GM12878 (cell line): ENCODE data around the gene ADCY7. TPM values are rescaled to one million over a fixed set of nuclear protein-coding genes. Genes with fewer than 3 reads are reported as not detected.
A peak's percentile ranks its signal among the peaks of the same experiment; 100 is the strongest.

ENCODE experiments used
- ATAC-seq: fragments of 200-7000 bp; cut with Tn5 transposase; 3 replicates; pipeline ENCODE4 v1.9.1; 2020; ENCODE audit warnings: mild to moderate bottlenecking, moderate library complexity
- BruUV-seq: library from RNA; stranded (reverse); fragments of 400-500 nt; replicated peaks from 2 replicates; lab custom pipeline; 2021; lab: Mats Ljungman, UMichigan
- CTCF ChIA-PET: fragments of 300-600 bp; sonication (Branson Sonifier 250); formaldehyde crosslinking; extraction: SDS; loops from one replicate; lab custom pipeline; 2021; ENCODE audit warnings: inconsistent platforms; lab: Yijun Ruan, JAX
- POLR2A ChIA-PET: fragments of 350-600 bp; formaldehyde crosslinking; extraction: SDS; loops from one replicate; lab custom pipeline; 2021; ENCODE audit warnings: inconsistent platforms; lab: Charles Lee
- RAD21 ChIA-PET: fragments of 300-600 bp; sonication (Branson Sonifier 250); formaldehyde crosslinking; loops from one replicate; lab custom pipeline; 2023; ENCODE audit warnings: antibody characterized with exemption; ENCODE audit not compliant: unreplicated experiment; lab: Charles Lee
- SMC1A ChIA-PET: fragments of 300-600 bp; sonication (Branson Sonifier 250); formaldehyde crosslinking; loops from one replicate; lab custom pipeline; 2023; ENCODE audit not compliant: unreplicated experiment, uncharacterized antibody; lab: Charles Lee
- DNase-seq: peaks from one replicate; pipeline ENCODE4 v3.0.0-alpha.2; 2011; ENCODE audit warnings: low read depth, low spot score
- FAIRE-seq: peaks from 3 replicates; lab custom pipeline; 2011; peaks lifted over from hg19 to GRCh38; lab: Jason Lieb, UNC
- H2AFZ ChIP-seq: 2 replicates; pipeline ENCODE4 v1.6.0; 2011; ENCODE audit warnings: low read depth, low read length, control low read depth; ENCODE audit not compliant: control insufficient read depth
- H3K27ac ChIP-seq: 2 replicates; pipeline ENCODE4 v1.5.1; 2011; ENCODE audit warnings: control low read depth; ENCODE audit not compliant: control insufficient read depth, insufficient read depth
- H3K27me3 ChIP-seq, 2 experiments: replicated peaks in 1 of 2; 2 replicates each; pipeline versions ENCODE4 v1.6.0 to v1.6.1; 2011; ENCODE audit warnings: low read length in 1 of 2; ENCODE audit not compliant: control insufficient read depth in 2 of 2, insufficient read depth in 2 of 2
- H3K36me3 ChIP-seq, 2 experiments: 2 replicates each; pipeline ENCODE4 v1.5.1; 2011; ENCODE audit warnings: low read length in 1 of 2; ENCODE audit not compliant: control insufficient read depth in 2 of 2, insufficient read depth in 2 of 2
- H3K4me1 ChIP-seq: 2 replicates; pipeline ENCODE4 v1.6.1; 2011; ENCODE audit warnings: mild to moderate bottlenecking, low read length, moderate library complexity, mixed read lengths; ENCODE audit not compliant: control insufficient read depth, insufficient read depth
- H3K4me2 ChIP-seq: 2 replicates; pipeline ENCODE4 v1.6.0; 2011; ENCODE audit warnings: control low read depth; ENCODE audit not compliant: control insufficient read depth, insufficient read depth
- H3K4me3 ChIP-seq: fragments of 200-600 bp; sonication (generic); 2 replicates; pipeline ENCODE4 v1.5.1; 2016
- H3K79me2 ChIP-seq: 2 replicates; pipeline ENCODE4 v1.6.0; 2011; ENCODE audit warnings: low read length; ENCODE audit not compliant: control insufficient read depth, insufficient read depth
- H3K9ac ChIP-seq: 2 replicates; pipeline ENCODE4 v1.8.0; 2011; ENCODE audit warnings: low read length, control low read depth, mixed read lengths; ENCODE audit not compliant: control insufficient read depth, insufficient read depth
- H3K9me3 ChIP-seq: replicated peaks from 3 replicates; pipeline ENCODE4 v1.5.1; 2011; ENCODE audit warnings: mild to moderate bottlenecking, low read length; ENCODE audit not compliant: control insufficient read depth, insufficient read depth
- H4K20me1 ChIP-seq: 2 replicates; pipeline ENCODE4 v1.6.0; 2011; ENCODE audit not compliant: control insufficient read depth, insufficient read depth
- CHD1 ChIP-seq: IDR thresholded peaks from 2 replicates; pipeline ENCODE4 v1.6.1; 2012; ENCODE audit warnings: low read depth, low read length, improper control_type of control experiment
- CTCF ChIP-seq, 3 experiments: IDR thresholded peaks in 2 of 3; conservative IDR thresholded peaks in 1 of 3; 2 replicates each; pipeline ENCODE4 v1.5.1; 2011; ENCODE audit warnings: low read depth in 3 of 3, low read length in 3 of 3, mild to moderate bottlenecking in 3 of 3, control low read depth in 2 of 3, moderate library complexity in 2 of 3, inconsistent platforms in 1 of 3, mixed read lengths in 1 of 3; ENCODE audit not compliant: control insufficient read depth in 2 of 3, insufficient read depth in 1 of 3; ENCODE audit errors: extremely low read depth in 1 of 3
- EED ChIP-seq: sonication (generic); IDR thresholded peaks from 2 replicates; pipeline ENCODE4 v1.6.1; 2016; ENCODE audit warnings: antibody characterized with exemption, low read depth
- FOS ChIP-seq: IDR thresholded peaks from 3 replicates; pipeline ENCODE4 v1.6.1; 2011; ENCODE audit warnings: borderline replicate concordance; ENCODE audit not compliant: insufficient read length; ENCODE audit errors: extremely low read depth
- GABPA ChIP-seq: IDR thresholded peaks from 2 replicates; pipeline ENCODE4 v1.6.1; 2014; ENCODE audit warnings: antibody characterized with exemption, low read depth, mild to moderate bottlenecking, inconsistent platforms
- GATAD2B ChIP-seq: fragments of 450-650 bp; conservative IDR thresholded peaks from 2 replicates; pipeline ENCODE4 v1.6.1; 2017; ENCODE audit warnings: low read depth, mild to moderate bottlenecking, moderate library complexity
- KLF5 ChIP-seq: fragments of 450-650 bp; IDR thresholded peaks from 2 replicates; pipeline ENCODE4 v1.6.1; 2014; ENCODE audit warnings: mild to moderate bottlenecking; ENCODE audit not compliant: partially characterized antibody
- MEF2A ChIP-seq: IDR thresholded peaks from 2 replicates; pipeline ENCODE4 v1.6.1; 2011; ENCODE audit warnings: low read depth, mild to moderate bottlenecking, low read length, moderate library complexity; ENCODE audit not compliant: insufficient read depth
- NFXL1 ChIP-seq: fragments of 450-650 bp; IDR thresholded peaks from 2 replicates; pipeline ENCODE4 v1.6.1; 2017; ENCODE audit warnings: antibody characterized with exemption, mild to moderate bottlenecking, borderline replicate concordance
- NR2C2 ChIP-seq: IDR thresholded peaks from 2 replicates; pipeline ENCODE4 v1.6.1; 2011; ENCODE audit warnings: borderline replicate concordance, low read depth; ENCODE audit not compliant: control insufficient read depth, insufficient read length
- RCOR1 ChIP-seq: conservative IDR thresholded peaks from 2 replicates; pipeline ENCODE4 v1.6.1; 2012; ENCODE audit warnings: low read depth, low read length, improper control_type of control experiment
- RELA ChIP-seq: fragments of 450-650 bp; IDR thresholded peaks from 2 replicates; pipeline ENCODE4 v1.8.0; 2014; ENCODE audit warnings: borderline replicate concordance; ENCODE audit not compliant: partially characterized antibody
- SIX5 ChIP-seq: IDR thresholded peaks from 2 replicates; pipeline ENCODE4 v1.6.1; 2011; ENCODE audit warnings: mild to moderate bottlenecking, low read depth, low read length, moderate library complexity; ENCODE audit not compliant: severe bottlenecking
- SMAD5 ChIP-seq: IDR thresholded peaks from 2 replicates; pipeline ENCODE4 v1.6.1; 2016; ENCODE audit warnings: antibody characterized with exemption, low read depth
- YBX1 ChIP-seq: fragments of 450-650 bp; IDR thresholded peaks from 2 replicates; pipeline ENCODE4 v1.6.1; 2016; ENCODE audit warnings: antibody characterized with exemption
- ZNF384 ChIP-seq: IDR thresholded peaks from 2 replicates; pipeline ENCODE4 v1.6.1; 2012; ENCODE audit warnings: low read depth, mild to moderate bottlenecking, low read length, improper control_type of control experiment, borderline replicate concordance
- ZNF687 ChIP-seq: fragments of 450-650 bp; IDR thresholded peaks from 2 replicates; pipeline ENCODE4 v1.6.1; 2017; ENCODE audit warnings: mild to moderate bottlenecking, moderate library complexity
- ZSCAN29 ChIP-seq: fragments of 450-650 bp; IDR thresholded peaks from 2 replicates; pipeline ENCODE4 v1.6.1; 2017; ENCODE audit warnings: mild to moderate bottlenecking, moderate library complexity
- WGBS: methylation state at CpG from one replicate; pipeline ENCODE4 v1.1.6; 2016; ENCODE audit warnings: low lambda C conversion rate; ENCODE audit not compliant: insufficient replicate concordance, insufficient coverage; ENCODE audit errors: missing lambda C conversion rate; 5-methylcytosine and 5-hydroxymethylcytosine counted together
- in situ Hi-C: fragments of 300-500 bp; cut with MboI; formaldehyde crosslinking; loops from 9 replicates; pipeline ENCODE4 v1.14.3; 2018; ENCODE audit warnings: mixed read lengths
- intact Hi-C: fragments of 100-400 bp; cut with micrococcal nuclease; formaldehyde crosslinking; loops from one replicate; pipeline ENCODE4 v1.14.2; 2022; ENCODE audit not compliant: unreplicated experiment
- polyA plus RNA-seq, 11 experiments: library from polyadenylated mRNA; depleted of rRNA in 4 of 11; unstranded in 6 of 11; stranded (reverse) in 5 of 11; fragments of >200 nt; fragmentation: Nextera tagmentation in 4 of 11; fragmentation: Illumina TruSeq in 1 of 11; extraction: Ambion mirVana in 4 of 11; extraction: Trizol in 1 of 11; gene quantifications; 1 replicate in 1 of 11; 2 replicates in 10 of 11; pipeline versions ENCODE4 v1.2.1 to v1.2.3, GENCODE V29; 2011 to 2016; ENCODE audit warnings: inconsistent platforms in 2 of 11, missing spikeins in 2 of 11, low read depth in 1 of 11
- total RNA-seq, 4 experiments: library from RNA; depleted of rRNA in 3 of 4; stranded (reverse); fragments of >200 nt in 3 of 4; fragmentation: Illumina TruSeq in 1 of 4; extraction: Trizol in 1 of 4; gene quantifications; 2 replicates each; pipeline versions ENCODE4 v1.2.1 to v1.2.3, GENCODE V29; 2013 to 2021

The ADCY7 gene
- total and polyA plus RNA-seq, 10 of the 15 experiments (the other 5 are each of a cell fraction or from before 2014, with no cell fraction given), result 1.2 to 87.9 (median 24.4) TPM

GRCh38 chr16:50360779-50361178 lies 94.4 kb downstream of the ADCY7 start:
- ChIA-PET CTCF (interaction anchor here (0.6 to 13.3 kb wide), 16 partner anchors 6 to 449 kb away, joined by 3 to 236 read pairs (median 3); partner anchors contain the start of genes BRD7 and CNEP1R1), POLR2A (no interaction called here), SMC1A (interaction anchor here (0.9 to 2.9 kb wide), 12 partner anchors 39 to 446 kb away, joined by 3 to 17 read pairs (median 3); partner anchors contain the start of gene CNEP1R1), RAD21 (interaction anchor here (0.9 to 1.6 kb wide), 6 partner anchors 39 to 446 kb away, joined by 3 to 6 read pairs (median 5); partner anchors contain the start of gene CNEP1R1)
- intact Hi-C loops (loop anchor here (10.0 kb wide), 1 partner anchor 336 kb away; the partner anchor contains the start of gene CNEP1R1), in situ Hi-C loops (no loop called here)
- Histone ChIP-seq H3K4me2 (no peak overlapping the region), H3K9ac (no peak overlapping the region), H3K4me1 (no peaks in the 10 kb centered on the region), H3K4me3 (0 out of 2 replicates have a peak overlapping the region, but pooled peaks have one; percentile 6), H3K27ac (no peak overlapping the region), H4K20me1 (no peaks in the 10 kb centered on the region), H3K27me3 (no peaks in the 10 kb centered on the region), H3K79me2 (peaks cover 16% of the 10 kb centered on the region), H3K9me3 (no peaks in the 10 kb centered on the region), H3K36me3 (peaks cover 3 to 26% of the 10 kb centered on the region in 2 experiments; a peak in 3 of 4 replicates), H2AFZ (no peak overlapping the region)
- DNase-seq (no peak), FAIRE-seq (no peak), ATAC-seq (peak; percentile 41)
- WGBS, result 93% methylated on average over 3 of the region's 3 CpGs
- no TSS peak for BruUV-seq
- TF ChIP-seq ZSCAN29, result no peak
- no peak for TF ChIP-seq NR2C2
- no peak for TF ChIP-seq GABPA
- no peak for TF ChIP-seq KLF5
- TF ChIP-seq YBX1, result no peak
- TF ChIP-seq ZNF687, result no peak
- TF ChIP-seq NFXL1, result no peak
- no peak for TF ChIP-seq RCOR1
- no peak for TF ChIP-seq CHD1
- TF ChIP-seq RELA, result no peak
- no peak for TF ChIP-seq FOS
- TF ChIP-seq SIX5, result no peak
- TF ChIP-seq MEF2A, result no peak
- no peak for TF ChIP-seq EED
- TF ChIP-seq GATAD2B, result no peak
- TF ChIP-seq CTCF (IDR thresholded peaks at IDR 0.05 in 2 of 3, conservative IDR thresholded peaks at IDR 0.05 in 1 of 3; ENCODE audit: control insufficient read depth in 2 of 3, extremely low read depth in 1 of 3, insufficient read depth in 1 of 3, low read depth in 3 of 3, low read length in 3 of 3), result no peak
- TF ChIP-seq ZNF384, result no peak
- TF ChIP-seq SMAD5, result no peak
